GM19099 (cell line): ENCODE measurements around the gene ASIC5.

Source experiments
- POLR2A ChIP-seq: IDR thresholded peaks from 3 replicates; pipeline ENCODE4 v1.6.1; 2011; ENCODE audit warnings: low read depth; ENCODE audit not compliant: insufficient read length; ENCODE audit errors: extremely low read depth

Gene ASIC5

GRCh38 chr4:155889031-155889793 is 23.1 kb upstream of the ASIC5 start:
- no peak for TF ChIP-seq POLR2A

- no peak for TF ChIP-seq POLR2A
Observed at GRCh38 chr4:155887847-155888570, 21.9 kb upstream of the ASIC5 start.

GRCh38 chr4:155887045-155887444 is 21.0 kb upstream of the ASIC5 start:
- TF ChIP-seq POLR2A = no peak

GRCh38 chr4:155885666-155886065 is 19.6 kb upstream of the ASIC5 start:
- TF ChIP-seq POLR2A = no peak

- TF ChIP-seq POLR2A = no peak
Observed at GRCh38 chr4:155883895-155884294, 17.8 kb upstream of the ASIC5 start.

GRCh38 chr4:155881555-155881954 is 15.5 kb upstream of the ASIC5 start:
- TF ChIP-seq POLR2A = no peak

GRCh38 chr4:155879767-155880166 is 13.7 kb upstream of the ASIC5 start:
- no peak for TF ChIP-seq POLR2A

GRCh38 chr4:155878611-155879010 is 12.5 kb upstream of the ASIC5 start:
- TF ChIP-seq POLR2A = no peak

- no peak for TF ChIP-seq POLR2A
Observed at GRCh38 chr4:155877971-155878370, 11.9 kb upstream of the ASIC5 start.

- no peak for TF ChIP-seq POLR2A
Observed at GRCh38 chr4:155875878-155876277, 9.8 kb upstream of the ASIC5 start.

- TF ChIP-seq POLR2A = no peak
Observed at GRCh38 chr4:155855897-155856296, 10.2 kb downstream of the ASIC5 start.

- TF ChIP-seq POLR2A = no peak
Observed at GRCh38 chr4:155854582-155855226, 11.4 kb downstream of the ASIC5 start.

GRCh38 chr4:155853189-155853588 is 12.9 kb downstream of the ASIC5 start:
- TF ChIP-seq POLR2A = no peak

GRCh38 chr4:155849042-155849441 is 17.0 kb downstream of the ASIC5 start:
- TF ChIP-seq POLR2A = no peak

GRCh38 chr4:155846929-155847328 is 19.1 kb downstream of the ASIC5 start:
- no peak for TF ChIP-seq POLR2A

- no peak for TF ChIP-seq POLR2A
Observed at GRCh38 chr4:155842080-155842479, 24.0 kb downstream of the ASIC5 start.
